Measurements from ENCODE around the gene SLC4A4. TPM values are rescaled to one million over a fixed set of nuclear protein-coding genes. Genes with fewer than 3 reads are reported as not detected.

Gene SLC4A4
- total RNA-seq, 1 donor from 2014 or later = 28.5 TPM

GRCh38 chr4:71584585-71584984 is 245.8 kb downstream of the SLC4A4 start:
- TF ChIP-seq CTCF (IDR thresholded peaks at IDR 0.05) = no peak
- Histone ChIP-seq H3K27ac (no peak overlapping the region), H3K36me3 (no peaks in the 10 kb centered on the region), H3K4me3 (no peak overlapping the region), H3K4me1 (no peaks in the 10 kb centered on the region), H3K9me3 (no peaks in the 10 kb centered on the region), H3K27me3 (no peaks in the 10 kb centered on the region)
- intact Hi-C loops (cut with DNase I) = no loop called here
- ATAC-seq = no peak
- DNase-seq = no peak

- H3K9me3 ChIP-seq = no peaks in the 10 kb centered on the region
- TF ChIP-seq CTCF (IDR thresholded peaks at IDR 0.05) = no peak
- no peaks in the 10 kb centered on the region for H3K4me1 ChIP-seq
- H3K27me3 ChIP-seq = no peaks in the 10 kb centered on the region
- DNase-seq = no peak
- intact Hi-C loops (cut with DNase I) = no loop called here
- no peak for ATAC-seq
- H3K36me3 ChIP-seq = no peaks in the 10 kb centered on the region
- no peak overlapping the region for H3K4me3 ChIP-seq
- no peak overlapping the region for H3K27ac ChIP-seq
Measured at GRCh38 chr4:71586087-71586763, 247.4 kb downstream of the SLC4A4 start.

- ATAC-seq = no peak
- Histone ChIP-seq H3K9me3 (no peaks in the 10 kb centered on the region), H3K27ac (no peak overlapping the region), H3K36me3 (no peaks in the 10 kb centered on the region), H3K4me3 (no peak overlapping the region), H3K4me1 (no peaks in the 10 kb centered on the region), H3K27me3 (no peaks in the 10 kb centered on the region)
- no peak for TF ChIP-seq CTCF (IDR thresholded peaks at IDR 0.05)
- intact Hi-C loops (cut with DNase I) = no loop called here
- no peak for DNase-seq
Measured at GRCh38 chr4:71587995-71588394, 249.2 kb downstream of the SLC4A4 start.

DNA sequence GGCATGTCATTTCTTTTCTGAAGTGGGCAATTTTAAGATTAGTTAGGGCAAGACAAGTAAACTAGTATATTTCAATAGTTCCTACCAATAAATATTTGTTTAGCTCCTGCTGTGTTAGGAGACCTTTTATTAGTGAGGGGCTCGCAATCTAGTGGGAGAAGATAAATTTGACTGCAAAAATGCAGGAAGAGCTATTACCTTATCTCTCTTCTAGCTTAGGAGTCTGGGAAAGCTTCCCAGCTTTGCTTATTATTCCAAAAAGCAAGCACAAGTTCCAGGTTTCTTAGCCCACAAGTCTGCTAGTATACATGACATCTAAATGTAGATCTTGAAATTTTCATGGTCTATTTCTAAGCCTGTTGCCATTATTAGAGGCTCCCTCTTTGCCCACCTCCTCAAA is 254.0 kb downstream of the SLC4A4 start:
- no peak for TF ChIP-seq CTCF (IDR thresholded peaks at IDR 0.05)
- no peak for ATAC-seq
- Histone ChIP-seq H3K27ac (no peak overlapping the region), H3K36me3 (no peaks in the 10 kb centered on the region), H3K9me3 (no peaks in the 10 kb centered on the region), H3K4me1 (no peaks in the 10 kb centered on the region), H3K27me3 (no peaks in the 10 kb centered on the region), H3K4me3 (no peak overlapping the region)
- intact Hi-C loops (cut with DNase I) = no loop called here
- DNase-seq = no peak

DNA sequence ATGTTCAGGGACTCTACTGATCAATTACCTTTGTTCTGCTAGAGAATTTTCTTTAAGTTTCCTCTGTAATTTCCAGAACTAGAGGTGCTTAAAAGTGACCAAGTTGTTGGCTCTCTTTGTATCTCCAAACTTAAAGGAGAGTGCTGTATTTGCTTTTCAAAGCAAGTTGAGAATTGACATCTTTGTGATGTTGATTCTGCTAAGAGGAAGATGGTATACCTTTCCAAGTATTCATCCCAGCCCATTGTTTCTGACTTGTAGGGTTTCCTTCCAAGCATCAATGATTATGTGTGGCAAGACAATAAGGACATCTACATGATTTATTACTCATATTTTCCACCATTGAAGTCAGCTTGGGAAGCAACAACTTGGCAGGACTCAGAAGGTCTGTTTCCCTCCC is 254.5 kb downstream of the SLC4A4 start:
- no peak for TF ChIP-seq CTCF (IDR thresholded peaks at IDR 0.05)
- no peaks in the 10 kb centered on the region for H3K27me3 ChIP-seq

More for the DNA sequence above, 254.5 kb downstream of the SLC4A4 start:
- no peak overlapping the region for H3K4me3 ChIP-seq
- H3K27ac ChIP-seq = no peak overlapping the region
- ATAC-seq (no peak), DNase-seq (no peak)
- no peaks in the 10 kb centered on the region for H3K4me1 ChIP-seq
- H3K9me3 ChIP-seq = no peaks in the 10 kb centered on the region
- intact Hi-C loops (cut with DNase I) = no loop called here
- no peaks in the 10 kb centered on the region for H3K36me3 ChIP-seq
